ENCODE results near the gene NALCN. TPM values are rescaled to one million over a fixed set of nuclear protein-coding genes. Genes with fewer than 3 reads are reported as not detected.

NALCN gene
- total and polyA plus RNA-seq, 2 of the 8 experiments (the other 6 are each of a cell fraction or from before 2014, with no cell fraction given), result 0.26 to 0.54 TPM

GRCh38 chr13:101146101-101146898, 270.0 kb downstream of the NALCN start:
- no peaks in the 10 kb centered on the region for H3K9me3 ChIP-seq (ENCODE audit: insufficient read depth in 2 of 2, low read depth in 1 of 2, low read length in 1 of 2)
- no peaks in the 10 kb centered on the region for H4K20me1 ChIP-seq (replicated peaks in 1 of 2; ENCODE audit: control insufficient read depth in 1 of 2, insufficient read depth in 2 of 2, low read length in 2 of 2)
- ChIA-PET CTCF (ENCODE audit: partially characterized antibody) (interaction anchor here (0.8 to 12.8 kb wide), 14 partner anchors 9 to 1410 kb away, joined by 3 to 206 read pairs (median 4); no protein-coding TSS in a partner anchor), POLR2A (ENCODE audit: partially characterized antibody) (no interaction called here)
- no peak overlapping the region for H3K23ac ChIP-seq (ENCODE audit: insufficient read length)
- no peaks in the 10 kb centered on the region for H3K79me1 ChIP-seq (ENCODE audit: low read depth, low read length)
- H2BK20ac ChIP-seq (ENCODE audit: low read length), result no peak overlapping the region
- H2AK5ac ChIP-seq (ENCODE audit: low read depth, low read length), result no peak overlapping the region
- H3K23me2 ChIP-seq (ENCODE audit: low read depth, low read length), result no peaks in the 10 kb centered on the region; the same call in 1 of the 2 replicates
- FAIRE-seq, result no peak
- no peak overlapping the region for H2BK120ac ChIP-seq (replicated peaks; ENCODE audit: low read depth, low read length)
- no peak overlapping the region for H2BK12ac ChIP-seq (ENCODE audit: low read depth, low read length)
- H3K36me3 ChIP-seq (ENCODE audit: control insufficient read depth in 2 of 4, insufficient read depth in 4 of 4, low read length in 3 of 4), result no peaks in the 10 kb centered on the region
- no peak overlapping the region for H3K4me2 ChIP-seq (ENCODE audit: insufficient read depth in 1 of 2, low read depth in 2 of 2, low read length in 2 of 2)
- no peak overlapping the region for H4K91ac ChIP-seq (replicated peaks; ENCODE audit: insufficient read length, low read length)
- no peak overlapping the region for H3K4me3 ChIP-seq (ENCODE audit: extremely low read depth in 1 of 4, insufficient read depth in 2 of 4, low read depth in 3 of 4, low read length in 4 of 4)
- no peak overlapping the region for H2BK15ac ChIP-seq (ENCODE audit: low read length)
- H3K14ac ChIP-seq (ENCODE audit: insufficient read length), result no peak overlapping the region
- H4K5ac ChIP-seq (ENCODE audit: insufficient read length, low read depth, low read length), result no peak overlapping the region
- H3K27me3 ChIP-seq (replicated peaks in 1 of 4; ENCODE audit: control insufficient read depth in 3 of 4, extremely low read depth in 1 of 4, insufficient read depth in 3 of 4, low read length in 3 of 4), result no peaks in the 10 kb centered on the region
- WGBS, 2 experiments (ENCODE audit: extremely low coverage in 1 of 2, insufficient coverage in 1 of 2, insufficient read length in 1 of 2, insufficient replicate concordance in 2 of 2, low coverage in 1 of 2, low lambda C conversion rate in 2 of 2, missing lambda C conversion rate in 1 of 2), result 90% methylated on average over 7 of the region's 7 CpGs; no CpG with 5 or more reads in 1 of the 2 experiments
- no peak overlapping the region for H4K8ac ChIP-seq (ENCODE audit: extremely low read depth, insufficient read depth, low read length)
- no peak overlapping the region for H3K27ac ChIP-seq (ENCODE audit: low read depth, low read length)
- DNase-seq (ENCODE audit: low read depth in 1 of 2, low spot score in 2 of 2), result no peak
- no peaks in the 10 kb centered on the region for H3K79me2 ChIP-seq (ENCODE audit: control insufficient read depth in 1 of 2, insufficient read depth in 2 of 2, low read length in 2 of 2)
- H3K4me1 ChIP-seq (replicated peaks in 1 of 4; ENCODE audit: control insufficient read depth in 3 of 4, insufficient read depth in 4 of 4, low read length in 3 of 4), result peaks cover 0 to 5% (median 0%) of the 10 kb centered on the region in 4 experiments; a peak in 1 of 7 replicates
- H2BK5ac ChIP-seq (ENCODE audit: low read depth, low read length), result no peak overlapping the region; the same call in 1 of the 2 replicates
- H2AFZ ChIP-seq (ENCODE audit: low read length), result no peak overlapping the region
- H3K18ac ChIP-seq (ENCODE audit: extremely low read depth, low read length), result no peak overlapping the region
- no peak overlapping the region for H3K4ac ChIP-seq (replicated peaks; ENCODE audit: insufficient read length, low read depth, low read length)
- H3K56ac ChIP-seq (replicated peaks; ENCODE audit: insufficient read length, low read depth, low read length), result no peak overlapping the region
- H3K9ac ChIP-seq (replicated peaks in 1 of 4; ENCODE audit: extremely low read depth in 1 of 4, low read depth in 3 of 4, low read length in 3 of 4), result no peak overlapping the region
- TF ChIP-seq CHD1 (IDR thresholded peaks at IDR 0.05; ENCODE audit: low read depth, low read length) (no peak), CREB1 (IDR thresholded peaks at IDR 0.05) (no peak), RBBP5 (IDR thresholded peaks at IDR 0.05; ENCODE audit: borderline replicate concordance, low read depth, low read length) (no peak), MAX (IDR thresholded peaks at IDR 0.05) (no peak), ASH2L (IDR thresholded peaks at IDR 0.05; ENCODE audit: low read length) (no peak), NRF1 (IDR thresholded peaks at IDR 0.05; ENCODE audit: low read depth, low read length) (no peak), CTBP2 (IDR thresholded peaks at IDR 0.05; ENCODE audit: borderline replicate concordance, insufficient read depth, insufficient read length, low read length) (no peak), CTCF (IDR thresholded peaks at IDR 0.05; ENCODE audit: control extremely low read depth in 1 of 3, insufficient read depth in 1 of 3, low read depth in 1 of 3, low read length in 3 of 3) (no peak), SP2 (IDR thresholded peaks at IDR 0.05; ENCODE audit: low read length) (no peak), RXRA (IDR thresholded peaks at IDR 0.05; ENCODE audit: insufficient read depth, low read depth, low read length) (no peak)

Measured in H1 (cell line).